H9 (cell line): ENCODE measurements around the gene NR3C2. TPM values are rescaled to one million over a fixed set of nuclear protein-coding genes. Genes with fewer than 3 reads are reported as not detected.

ENCODE experiments used
- DNase-seq: peaks from one replicate; pipeline ENCODE4 v3.0.0-alpha.2; 2017
- H2AFZ ChIP-seq: one replicate; pipeline ENCODE4 v1.6.1; 2013; ENCODE audit warnings: mild to moderate bottlenecking, low read length, control low read depth, moderate library complexity
- H2AK5ac ChIP-seq: 2 replicates; pipeline ENCODE4 v1.6.1; 2013; ENCODE audit warnings: low read length, control low read depth, mixed read lengths; ENCODE audit not compliant: insufficient read length
- H2BK120ac ChIP-seq: one replicate; pipeline ENCODE4 v1.6.1; 2013; ENCODE audit warnings: low read depth, mild to moderate bottlenecking, low read length, control low read depth, inconsistent platforms; ENCODE audit not compliant: poor library complexity, severe bottlenecking
- H2BK12ac ChIP-seq: 2 replicates; pipeline ENCODE4 v1.6.1; 2013; ENCODE audit warnings: low read length, control low read depth, mixed read lengths, low read depth; ENCODE audit not compliant: insufficient read length
- H2BK15ac ChIP-seq: 2 replicates; pipeline ENCODE4 v1.6.1; 2013; ENCODE audit warnings: low read depth, low read length, control low read depth
- H2BK20ac ChIP-seq: one replicate; pipeline ENCODE4 v1.6.1; 2013; ENCODE audit warnings: low read depth, mild to moderate bottlenecking, low read length, control low read depth, inconsistent platforms; ENCODE audit not compliant: poor library complexity, severe bottlenecking
- H2BK5ac ChIP-seq: 2 replicates; pipeline ENCODE4 v1.6.1; 2013; ENCODE audit warnings: low read length, control low read depth, mixed read lengths; ENCODE audit not compliant: insufficient read length
- H3K14ac ChIP-seq: 2 replicates; pipeline ENCODE4 v1.6.1; 2013; ENCODE audit warnings: low read length, control low read depth; ENCODE audit not compliant: insufficient read depth
- H3K18ac ChIP-seq: 2 replicates; pipeline ENCODE4 v1.6.1; 2013; ENCODE audit warnings: low read depth, mild to moderate bottlenecking, mixed read lengths, low read length, control low read depth; ENCODE audit not compliant: insufficient read length
- H3K23ac ChIP-seq: 2 replicates; pipeline ENCODE4 v1.6.1; 2013; ENCODE audit warnings: low read length, control low read depth, mixed read lengths, low read depth; ENCODE audit not compliant: insufficient read length
- H3K23me2 ChIP-seq: 2 replicates; pipeline ENCODE4 v1.6.1; 2013; ENCODE audit warnings: low read depth, mild to moderate bottlenecking, mixed read lengths, low read length, control low read depth; ENCODE audit not compliant: insufficient read length, poor library complexity, severe bottlenecking
- H3K27ac ChIP-seq: 2 replicates; pipeline ENCODE4 v1.5.1; 2013; ENCODE audit warnings: low read length, control low read depth, mixed read lengths, low read depth; ENCODE audit not compliant: insufficient read length
- H3K27me3 ChIP-seq: 2 replicates; pipeline ENCODE4 v1.6.1; 2013; ENCODE audit warnings: low read length, control low read depth, inconsistent platforms; ENCODE audit not compliant: insufficient read depth
- H3K4ac ChIP-seq: 2 replicates; pipeline ENCODE4 v1.6.1; 2013; ENCODE audit warnings: low read depth, mild to moderate bottlenecking, control low read depth, inconsistent platforms, low read length, moderate library complexity
- H3K4me1 ChIP-seq: 2 replicates; pipeline ENCODE4 v1.6.1; 2013; ENCODE audit warnings: low read length, control low read depth, inconsistent platforms; ENCODE audit not compliant: insufficient read depth
- H3K4me2 ChIP-seq: 2 replicates; pipeline ENCODE4 v1.6.1; 2013; ENCODE audit warnings: low read length, control low read depth, mixed read lengths; ENCODE audit not compliant: insufficient read length, insufficient read depth
- H3K56ac ChIP-seq: 2 replicates; pipeline ENCODE4 v1.6.1; 2013; ENCODE audit warnings: low read depth, mild to moderate bottlenecking, mixed read lengths, low read length, control low read depth; ENCODE audit not compliant: insufficient read length
- H3K79me1 ChIP-seq: 2 replicates; pipeline ENCODE4 v1.6.1; 2013; ENCODE audit warnings: low read depth, mild to moderate bottlenecking, moderate library complexity, low read length, control low read depth, inconsistent platforms; ENCODE audit not compliant: insufficient read depth, poor library complexity, severe bottlenecking
- H3K79me2 ChIP-seq: 2 replicates; pipeline ENCODE4 v1.6.1; 2013; ENCODE audit warnings: low read length, control low read depth, inconsistent platforms; ENCODE audit not compliant: insufficient read depth
- H3K9ac ChIP-seq: 2 replicates; pipeline ENCODE4 v1.6.1; 2013; ENCODE audit warnings: low read length, control low read depth, mixed read lengths; ENCODE audit not compliant: insufficient read length; ENCODE audit errors: extremely low read depth
- H3K9me3 ChIP-seq: one replicate; pipeline ENCODE4 v1.6.1; 2013; ENCODE audit warnings: low read depth, low read length, inconsistent platforms; ENCODE audit not compliant: control insufficient read depth
- H3T11ph ChIP-seq: one replicate; pipeline ENCODE4 v1.6.1; 2013; ENCODE audit warnings: mild to moderate bottlenecking, low read length, control low read depth, inconsistent platforms
- H4K20me1 ChIP-seq: one replicate; pipeline ENCODE4 v1.6.1; 2013; ENCODE audit not compliant: control insufficient read depth, insufficient read length, insufficient read depth
- H4K5ac ChIP-seq: 2 replicates; pipeline ENCODE4 v1.6.1; 2013; ENCODE audit warnings: low read depth, mild to moderate bottlenecking, mixed read lengths, low read length, control low read depth; ENCODE audit not compliant: insufficient read length
- H4K8ac ChIP-seq: replicated peaks from 2 replicates; pipeline ENCODE4 v1.6.1; 2013; ENCODE audit warnings: low read length, control low read depth, mixed read lengths, low read depth; ENCODE audit not compliant: insufficient read length
- H4K91ac ChIP-seq: 2 replicates; pipeline ENCODE4 v1.6.1; 2013; ENCODE audit warnings: low read depth, mild to moderate bottlenecking, moderate library complexity, mixed read lengths, low read length, control low read depth; ENCODE audit not compliant: insufficient read length
- H3K27ac Mint-ChIP-seq, 3 experiments: 2 replicates in 2 of 3; 3 replicates in 1 of 3; pipeline ENCODE4 v1.8.0; 2020 to 2021; ENCODE audit warnings: mixed read lengths in 3 of 3, mild to moderate bottlenecking in 1 of 3, moderate library complexity in 1 of 3
- H3K27me3 Mint-ChIP-seq: 2 replicates; pipeline ENCODE4 v1.8.0; 2021; ENCODE audit warnings: low read depth, mild to moderate bottlenecking, moderate library complexity, mixed read lengths
- H3K36me3 Mint-ChIP-seq, 3 experiments: 2 replicates in 2 of 3; 3 replicates in 1 of 3; pipeline ENCODE4 v1.8.0; 2020 to 2021; ENCODE audit warnings: low read depth in 3 of 3, mixed read lengths in 3 of 3; ENCODE audit not compliant: insufficient read depth in 1 of 3
- H3K4me1 Mint-ChIP-seq, 2 experiments: 2 replicates each; pipeline ENCODE4 v1.8.0; 2020; ENCODE audit warnings: mixed read lengths in 2 of 2
- H3K4me3 Mint-ChIP-seq, 2 experiments: 2 replicates in 1 of 2; 3 replicates in 1 of 2; pipeline ENCODE4 v1.8.0; 2020 to 2021; ENCODE audit warnings: mild to moderate bottlenecking in 2 of 2, mixed read lengths in 2 of 2, moderate library complexity in 1 of 2
- H3K9me3 Mint-ChIP-seq, 2 experiments: 2 replicates in 1 of 2; 3 replicates in 1 of 2; pipeline ENCODE4 v1.8.0; 2020; ENCODE audit warnings: mild to moderate bottlenecking in 2 of 2, mixed read lengths in 2 of 2, moderate library complexity in 1 of 2
- WGBS: extraction: QIAGEN DNeasy Blood & Tissue Kit; methylation state at CpG from one replicate; pipeline ENCODE4 v1.1.7; 2013; ENCODE audit warnings: missing lambda C conversion rate, low lambda C conversion rate, mixed read lengths; ENCODE audit not compliant: insufficient read length; ENCODE audit errors: extremely low coverage; 5-methylcytosine and 5-hydroxymethylcytosine counted together
- total RNA-seq: library from RNA; stranded (reverse); gene quantifications from 2 replicates; pipeline ENCODE4 v1.2.1, GENCODE V29; 2021
- TF ChIP-seq, protein P1 (sequence below): fragments of 200-600 bp; sonication (generic); conservative IDR thresholded peaks from 3 replicates; pipeline ENCODE4 v1.8.0; 2021; ENCODE audit warnings: antibody characterized with exemption, mild to moderate bottlenecking

Gene NR3C2
- total RNA-seq, 1 experiment from 2014 or later = 1.4 TPM

DNA sequence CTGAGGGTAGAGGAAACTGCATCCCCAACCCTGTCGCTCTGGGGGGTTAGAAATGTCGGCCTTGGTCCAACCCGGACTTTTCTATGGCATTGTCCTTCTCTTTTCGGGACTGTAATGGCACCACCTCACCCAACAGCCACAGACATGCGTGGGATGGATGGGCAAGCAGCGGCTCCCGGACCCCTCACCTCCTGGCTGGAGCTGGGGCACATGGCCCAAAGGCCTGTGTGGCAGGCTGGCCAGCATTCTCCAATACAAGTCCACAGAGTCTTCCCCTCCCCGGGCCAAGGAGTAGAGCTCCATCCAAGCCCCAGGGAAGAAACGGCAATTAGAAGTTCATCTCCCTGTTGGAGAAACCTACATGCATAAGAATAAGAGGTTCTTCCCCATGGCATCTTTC, 142.9 kb downstream of the NR3C2 start:
- no peaks in the 10 kb centered on the region for H3K27me3 Mint-ChIP-seq
- H3K79me1 ChIP-seq = no peaks in the 10 kb centered on the region
- H3K4me1 ChIP-seq = no peaks in the 10 kb centered on the region
- no peak overlapping the region for H3K4me2 ChIP-seq
- no CpG with 5 or more reads among the region's 9 CpGs for WGBS
- H2AK5ac ChIP-seq = no peak overlapping the region
- H3K4ac ChIP-seq = no peak overlapping the region
- no peak overlapping the region for H3K27ac ChIP-seq
- no peak overlapping the region for H3K4me3 Mint-ChIP-seq
- H3T11ph ChIP-seq = no peak overlapping the region
- peaks cover 22 to 34% (median 25%) of the 10 kb centered on the region in 3 experiments for H3K36me3 Mint-ChIP-seq
- DNase-seq = no peak
- no peak overlapping the region for H2BK5ac ChIP-seq
- H2BK120ac ChIP-seq = no peak overlapping the region
- H3K23me2 ChIP-seq = no peaks in the 10 kb centered on the region
- no peak overlapping the region for H3K9ac ChIP-seq
- H3K27ac Mint-ChIP-seq = no peak overlapping the region
- H3K14ac ChIP-seq = no peak overlapping the region
- no peaks in the 10 kb centered on the region for H3K79me2 ChIP-seq
- no peak overlapping the region for H2AFZ ChIP-seq
- H4K5ac ChIP-seq = no peak overlapping the region
- H3K4me1 Mint-ChIP-seq = no peaks in the 10 kb centered on the region
- no peak overlapping the region for H2BK20ac ChIP-seq
- no peak overlapping the region for H2BK15ac ChIP-seq
- H2BK12ac ChIP-seq = no peak overlapping the region
- H4K8ac ChIP-seq = no peak overlapping the region
- H3K56ac ChIP-seq = no peak overlapping the region
- H3K27me3 ChIP-seq = no peaks in the 10 kb centered on the region
- no peak overlapping the region for H3K23ac ChIP-seq
- peaks cover 34 to 59% of the 10 kb centered on the region in 2 experiments for H3K9me3 Mint-ChIP-seq
- H4K91ac ChIP-seq = no peak overlapping the region
- H4K20me1 ChIP-seq = no peaks in the 10 kb centered on the region
- H3K9me3 ChIP-seq = no peaks in the 10 kb centered on the region
- H3K18ac ChIP-seq = no peak overlapping the region
- TF ChIP-seq, protein P1, sequence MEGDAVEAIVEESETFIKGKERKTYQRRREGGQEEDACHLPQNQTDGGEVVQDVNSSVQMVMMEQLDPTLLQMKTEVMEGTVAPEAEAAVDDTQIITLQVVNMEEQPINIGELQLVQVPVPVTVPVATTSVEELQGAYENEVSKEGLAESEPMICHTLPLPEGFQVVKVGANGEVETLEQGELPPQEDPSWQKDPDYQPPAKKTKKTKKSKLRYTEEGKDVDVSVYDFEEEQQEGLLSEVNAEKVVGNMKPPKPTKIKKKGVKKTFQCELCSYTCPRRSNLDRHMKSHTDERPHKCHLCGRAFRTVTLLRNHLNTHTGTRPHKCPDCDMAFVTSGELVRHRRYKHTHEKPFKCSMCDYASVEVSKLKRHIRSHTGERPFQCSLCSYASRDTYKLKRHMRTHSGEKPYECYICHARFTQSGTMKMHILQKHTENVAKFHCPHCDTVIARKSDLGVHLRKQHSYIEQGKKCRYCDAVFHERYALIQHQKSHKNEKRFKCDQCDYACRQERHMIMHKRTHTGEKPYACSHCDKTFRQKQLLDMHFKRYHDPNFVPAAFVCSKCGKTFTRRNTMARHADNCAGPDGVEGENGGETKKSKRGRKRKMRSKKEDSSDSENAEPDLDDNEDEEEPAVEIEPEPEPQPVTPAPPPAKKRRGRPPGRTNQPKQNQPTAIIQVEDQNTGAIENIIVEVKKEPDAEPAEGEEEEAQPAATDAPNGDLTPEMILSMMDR = no peak
